SU-DHL-6 (cell line): ENCODE data around the gene E2F3.

Source experiments
- H2AFZ ChIP-seq: fragments of 200-600 bp; sonication (generic); 2 replicates; pipeline ENCODE4 v1.6.1; 2014; ENCODE audit warnings: low read depth, mild to moderate bottlenecking, moderate library complexity, mixed read lengths, antibody characterized with exemption, low read length; ENCODE audit not compliant: severe bottlenecking
- H3F3A ChIP-seq: fragments of 200-600 bp; shearing (Covaris generic); 2 replicates; pipeline ENCODE4 v1.6.0; 2016; ENCODE audit warnings: antibody characterized with exemption, mild to moderate bottlenecking; ENCODE audit not compliant: insufficient read depth
- H3K27ac ChIP-seq: fragments of 200-600 bp; sonication (generic); 2 replicates; pipeline ENCODE4 v1.5.1; 2016; ENCODE audit warnings: low read depth, mild to moderate bottlenecking, low read length, moderate library complexity, mixed read lengths
- H3K27me3 ChIP-seq: fragments of 200-600 bp; sonication (generic), shearing (Covaris generic); 2 replicates; pipeline ENCODE4 v1.6.0; 2014; ENCODE audit warnings: mild to moderate bottlenecking, low read length
- H3K36me3 ChIP-seq: fragments of 200-600 bp; sonication (generic); 2 replicates; pipeline ENCODE4 v1.6.1; 2014; ENCODE audit warnings: mild to moderate bottlenecking, low read length, mixed read lengths
- H3K4me2 ChIP-seq: fragments of 300-600, 200-600 bp; shearing (Covaris generic), sonication (generic); 2 replicates; pipeline ENCODE4 v1.6.0; 2014; ENCODE audit warnings: low read length, low read depth, mild to moderate bottlenecking; ENCODE audit not compliant: poor library complexity, severe bottlenecking
- H3K4me3 ChIP-seq: fragments of 200-600 bp; sonication (generic); 2 replicates; pipeline ENCODE4 v1.5.1; 2014; ENCODE audit warnings: antibody characterized with exemption, low read length, mild to moderate bottlenecking, mixed read lengths; ENCODE audit not compliant: insufficient read depth, poor library complexity, severe bottlenecking
- H3K79me2 ChIP-seq: fragments of 200-600 bp; sonication (generic); 2 replicates; pipeline ENCODE4 v1.6.1; 2014; ENCODE audit warnings: mild to moderate bottlenecking, low read length, moderate library complexity; ENCODE audit not compliant: insufficient read depth
- H3K9ac ChIP-seq: fragments of 200-600 bp; sonication (generic); 2 replicates; pipeline ENCODE4 v1.7.0; 2014; ENCODE audit warnings: mild to moderate bottlenecking, low read length
- H3K9me2 ChIP-seq: fragments of 200-600 bp; sonication (generic); replicated peaks from 2 replicates; pipeline ENCODE4 v1.6.1; 2014; ENCODE audit warnings: low read length; ENCODE audit not compliant: insufficient read depth
- H3K9me3 ChIP-seq: fragments of 200-600 bp; sonication (generic); 2 replicates; pipeline ENCODE4 v1.6.1; 2014; ENCODE audit warnings: low read length, mixed read lengths; ENCODE audit not compliant: insufficient read depth
- H4K20me1 ChIP-seq: fragments of 200-600 bp; sonication (generic); 2 replicates; pipeline ENCODE4 v1.6.1; 2014; ENCODE audit warnings: low read depth, mild to moderate bottlenecking, antibody characterized with exemption, low read length, moderate library complexity, mixed read lengths
- CTCF ChIP-seq: fragments of 200-600 bp; sonication (generic); IDR thresholded peaks from one replicate; pipeline ENCODE4 v1.5.1; 2017; ENCODE audit warnings: antibody characterized with exemption, mild to moderate bottlenecking, low read length, moderate library complexity; ENCODE audit not compliant: insufficient read depth, poor library complexity, severe bottlenecking
- EZH2phosphoT487 ChIP-seq: fragments of 200-600 bp; sonication (generic), shearing (Covaris generic); conservative IDR thresholded peaks from 2 replicates; pipeline ENCODE4 v1.6.1; 2018; ENCODE audit warnings: mild to moderate bottlenecking, antibody characterized with exemption, low read length, moderate library complexity, mixed read lengths

Gene E2F3

DNA sequence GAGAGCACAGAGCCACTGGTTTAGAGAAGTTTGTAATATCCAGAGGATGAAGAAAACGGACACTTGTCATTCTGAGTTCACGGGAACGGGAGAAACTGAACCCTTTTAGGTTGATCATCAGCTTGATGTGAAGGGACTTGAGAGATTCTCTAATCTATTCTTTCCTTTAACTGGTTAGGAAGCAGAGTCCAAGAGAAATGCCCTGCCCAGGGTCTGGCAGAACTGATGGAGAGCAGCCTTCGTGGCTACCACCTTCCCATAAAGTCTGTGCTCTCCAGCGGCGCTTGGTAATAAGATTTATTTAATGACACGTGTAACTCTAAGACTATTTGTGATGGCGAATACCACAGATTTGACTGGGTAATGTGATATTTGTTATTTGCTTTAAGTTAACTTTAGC is 36.0 kb downstream of the E2F3 start:
- H3K36me3 ChIP-seq, result peaks cover 6% of the 10 kb centered on the region; the same call in 1 of the 2 replicates
- no peaks in the 10 kb centered on the region for H3K27me3 ChIP-seq
- no peaks in the 10 kb centered on the region for H3K9me3 ChIP-seq
- H3K79me2 ChIP-seq, result peaks cover 94% of the 10 kb centered on the region
- H3K4me2 ChIP-seq, result no peak overlapping the region
- no peak overlapping the region for H3K27ac ChIP-seq
- peaks cover 33% of the 10 kb centered on the region for H4K20me1 ChIP-seq
- TF ChIP-seq CTCF, result no peak
- no peak for TF ChIP-seq EZH2phosphoT487
- no peak overlapping the region for H2AFZ ChIP-seq
- H3K9me2 ChIP-seq, result no peaks in the 10 kb centered on the region
- no peak overlapping the region for H3K4me3 ChIP-seq
- H3F3A ChIP-seq, result 0 out of 2 replicates have a peak, but pooled peaks cover 4% of the 10 kb centered on the region
- H3K9ac ChIP-seq, result no peak overlapping the region

GRCh38 chr6:20438462-20439070 is 36.9 kb downstream of the E2F3 start:
- no peak overlapping the region for H3K4me3 ChIP-seq
- H2AFZ ChIP-seq, result no peak overlapping the region
- no peaks in the 10 kb centered on the region for H3K27me3 ChIP-seq
- peaks cover 35% of the 10 kb centered on the region for H4K20me1 ChIP-seq
- H3K79me2 ChIP-seq, result peaks cover 94% of the 10 kb centered on the region
- H3K9me2 ChIP-seq, result no peaks in the 10 kb centered on the region
- H3K9me3 ChIP-seq, result no peaks in the 10 kb centered on the region
- H3K27ac ChIP-seq, result no peak overlapping the region
- 0 out of 2 replicates have a peak, but pooled peaks cover 4% of the 10 kb centered on the region for H3F3A ChIP-seq
- H3K4me2 ChIP-seq, result no peak overlapping the region
- H3K9ac ChIP-seq, result no peak overlapping the region
- H3K36me3 ChIP-seq, result peaks cover 6% of the 10 kb centered on the region; the same call in 1 of the 2 replicates
- no peak for TF ChIP-seq CTCF
- no peak for TF ChIP-seq EZH2phosphoT487

- Histone ChIP-seq H3K9me2 (no peaks in the 10 kb centered on the region), H3K27ac (no peak overlapping the region), H3K36me3 (peaks cover 9% of the 10 kb centered on the region; the same call in 1 of the 2 replicates), H3F3A (0 out of 2 replicates have a peak, but pooled peaks cover 4% of the 10 kb centered on the region), H3K4me2 (no peak overlapping the region), H3K9me3 (no peaks in the 10 kb centered on the region), H4K20me1 (peaks cover 32% of the 10 kb centered on the region), H3K9ac (no peak overlapping the region), H3K4me3 (no peak overlapping the region), H3K79me2 (peaks cover 94% of the 10 kb centered on the region), H3K27me3 (no peaks in the 10 kb centered on the region), H2AFZ (no peak overlapping the region)
- TF ChIP-seq CTCF (no peak), EZH2phosphoT487 (no peak)
Measured at GRCh38 chr6:20439558-20439957, 37.9 kb downstream of the E2F3 start.
